Measurements from ENCODE around the gene OR13C8. TPM values are rescaled to one million over a fixed set of nuclear protein-coding genes. Genes with fewer than 3 reads are reported as not detected.
A peak's percentile ranks its signal among the peaks of the same experiment; 100 is the strongest.
"Not testable (repeated sequence)": the region's sequence is repeated elsewhere in the genome, so short reads cannot be mapped to it uniquely, and the experiment has no call there.

The OR13C8 gene, protein sequence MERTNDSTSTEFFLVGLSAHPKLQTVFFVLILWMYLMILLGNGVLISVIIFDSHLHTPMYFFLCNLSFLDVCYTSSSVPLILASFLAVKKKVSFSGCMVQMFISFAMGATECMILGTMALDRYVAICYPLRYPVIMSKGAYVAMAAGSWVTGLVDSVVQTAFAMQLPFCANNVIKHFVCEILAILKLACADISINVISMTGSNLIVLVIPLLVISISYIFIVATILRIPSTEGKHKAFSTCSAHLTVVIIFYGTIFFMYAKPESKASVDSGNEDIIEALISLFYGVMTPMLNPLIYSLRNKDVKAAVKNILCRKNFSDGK
- not detected for polyA plus RNA-seq (ENCODE audit: insufficient read length in 3 of 3)
- long read RNA-seq, donor 1 = 0 reads
- long read RNA-seq, donor 2 = 0 reads
- long read RNA-seq, donor 3 = 0 reads
- long read RNA-seq, donor 4 = 0 reads
- long read RNA-seq, donor 5 = 0 reads
- long read RNA-seq, donor 6 = 0 reads
- long read RNA-seq, donor 7 = 0 reads
- long read RNA-seq, donor 8 = 0 reads
- long read RNA-seq, donor 9 = 0 reads
- long read RNA-seq, donor 10 = 0 reads
- long read RNA-seq, donor 11 = 0 reads
- long read RNA-seq, donor 12 = 0 reads
- long read RNA-seq, donor 13 = 0 reads
- long read RNA-seq, donor 14 = 0 reads
- long read RNA-seq, donor 15 = 0 reads
- long read RNA-seq, donor 16 = 0 reads

GRCh38 chr9:104568868-104569267 lies at the start of gene OR13C8:
OR13C8 (plus strand) TSS chr9:104569168; CDS start chr9:104569168, 0 bp downstream.
- DNase-seq (ENCODE audit: extremely low read depth in 1 of 11, low read depth in 9 of 11, low spot score in 4 of 11) = no peak

GRCh38 chr9:104520241-104520640 lies 48.7 kb upstream of the OR13C8 start:
- not testable (repeated sequence) for DNase-seq (ENCODE audit: extremely low read depth in 1 of 11, low read depth in 9 of 11, low spot score in 4 of 11)

DNA sequence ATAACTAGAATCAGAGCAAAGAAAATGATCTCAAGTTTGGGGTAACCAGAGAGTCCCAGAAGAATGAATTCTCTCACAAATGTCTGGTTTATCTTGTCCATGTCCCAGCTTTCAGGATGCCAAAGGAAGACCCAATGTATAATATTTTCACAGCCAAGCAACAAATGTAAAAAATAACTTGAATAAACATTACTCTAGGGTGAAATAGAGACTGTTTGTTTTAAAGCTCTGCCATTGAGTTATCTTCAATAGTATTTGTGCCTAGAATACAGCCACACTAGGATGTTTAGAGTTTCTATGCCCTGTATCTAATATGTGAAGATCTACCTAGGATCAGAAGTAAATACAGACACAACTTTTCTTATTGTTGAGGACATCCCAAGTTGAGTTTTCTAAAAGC lies 41.9 kb upstream of the OR13C8 start, which contains the start of gene OR13C4:
Gene OR13C4, minus strand, starts transcription at position 101 of the 400 bp plus-strand sequence. Its CDS starts 0 bp downstream, at position 101.
- DNase-seq (ENCODE audit: extremely low read depth in 1 of 11, low read depth in 9 of 11, low spot score in 4 of 11) = no peak

DNA sequence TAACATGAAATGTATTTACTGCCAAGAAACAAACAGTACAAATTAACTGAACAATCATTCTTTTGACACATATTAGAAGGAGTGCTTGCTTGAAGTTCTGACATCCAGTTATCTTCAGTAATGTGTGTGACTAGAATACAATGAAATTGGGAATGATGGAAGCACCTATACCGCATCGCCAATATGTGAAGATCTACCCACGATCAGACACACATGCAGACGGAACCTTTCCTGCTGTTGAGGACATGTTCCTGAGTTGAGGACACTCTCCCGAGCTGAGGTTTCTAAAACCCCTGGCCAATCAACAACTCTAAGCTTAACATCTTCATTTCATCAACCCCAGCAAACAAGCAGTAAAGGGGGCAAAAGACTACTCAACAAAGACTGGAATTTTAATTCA lies 32.2 kb upstream of the OR13C8 start, which contains the start of gene OR13C3:
Gene OR13C3, minus strand, starts transcription at position 101 of the 400 bp plus-strand sequence. CDS start 133 bp downstream, outside the sequence.
- DNase-seq (ENCODE audit: extremely low read depth in 1 of 11, low read depth in 9 of 11, low spot score in 4 of 11) = no peak

GRCh38 chr9:104539275-104539674 lies 29.7 kb upstream of the OR13C8 start:
- no peak for DNase-seq (ENCODE audit: extremely low read depth in 1 of 11, low read depth in 9 of 11, low spot score in 4 of 11)

DNA sequence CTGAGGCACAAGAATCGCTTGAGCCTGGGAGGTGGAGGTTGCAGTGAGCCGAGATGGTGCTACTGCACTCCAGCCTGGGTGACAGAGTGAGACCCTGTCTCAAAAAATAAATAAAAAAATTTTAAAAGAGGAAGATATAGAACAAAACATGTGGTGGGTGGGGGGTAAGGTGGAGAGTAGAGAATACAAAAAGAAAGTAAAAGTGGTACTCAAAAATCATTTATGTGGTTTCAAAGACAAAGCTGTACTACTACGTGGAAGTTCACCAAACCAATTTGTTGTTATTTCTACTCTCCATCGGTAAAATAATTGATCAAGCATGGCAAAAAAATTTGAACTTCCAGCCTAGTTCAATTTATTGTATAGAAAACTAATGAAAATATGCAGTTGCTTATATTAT lies 24.3 kb upstream of the OR13C8 start:
- no peak for DNase-seq (ENCODE audit: extremely low read depth in 1 of 11, low read depth in 9 of 11, low spot score in 4 of 11)

DNA sequence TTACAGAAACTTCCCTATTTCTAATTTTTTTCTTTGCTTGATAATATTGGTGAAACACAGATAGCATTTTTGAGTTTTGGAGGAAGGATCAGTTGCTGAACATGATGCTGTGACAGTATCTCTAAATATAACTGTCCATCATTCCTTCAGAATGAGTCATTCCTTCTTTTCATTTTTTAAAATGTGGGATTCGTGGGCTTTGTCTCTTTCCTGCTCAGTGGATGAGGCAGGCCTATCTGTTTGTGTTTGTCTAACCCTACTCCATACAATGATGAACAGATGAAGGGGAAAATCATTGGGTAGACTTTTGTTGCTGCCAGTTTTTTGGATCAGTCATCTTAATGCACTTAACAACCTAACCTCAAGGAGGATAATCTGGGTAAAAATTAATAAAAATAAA lies 15.7 kb upstream of the OR13C8 start:
- DNase-seq (ENCODE audit: extremely low read depth in 1 of 11, low read depth in 9 of 11, low spot score in 4 of 11) = no peak

DNA sequence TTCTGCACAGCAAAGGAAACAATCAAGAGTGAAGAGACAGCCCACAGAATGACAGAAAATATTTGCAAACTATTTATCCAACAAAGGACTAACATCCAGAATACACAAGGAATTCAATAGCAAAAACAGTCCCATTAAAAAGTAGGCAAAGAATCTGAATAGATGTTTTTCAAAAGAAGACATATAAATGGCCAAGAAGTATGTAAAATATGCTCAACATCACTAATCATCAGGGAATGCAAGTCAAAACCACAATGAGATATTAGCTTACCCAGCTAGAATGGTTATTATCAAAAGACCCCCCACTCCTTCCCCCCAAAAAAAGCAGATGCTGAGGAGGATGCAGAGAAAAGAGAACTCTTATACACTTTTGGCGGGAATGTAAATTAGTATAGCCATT lies 13.4 kb upstream of the OR13C8 start:
- DNase-seq (ENCODE audit: extremely low read depth in 1 of 11, low read depth in 9 of 11, low spot score in 4 of 11) = no peak

DNA sequence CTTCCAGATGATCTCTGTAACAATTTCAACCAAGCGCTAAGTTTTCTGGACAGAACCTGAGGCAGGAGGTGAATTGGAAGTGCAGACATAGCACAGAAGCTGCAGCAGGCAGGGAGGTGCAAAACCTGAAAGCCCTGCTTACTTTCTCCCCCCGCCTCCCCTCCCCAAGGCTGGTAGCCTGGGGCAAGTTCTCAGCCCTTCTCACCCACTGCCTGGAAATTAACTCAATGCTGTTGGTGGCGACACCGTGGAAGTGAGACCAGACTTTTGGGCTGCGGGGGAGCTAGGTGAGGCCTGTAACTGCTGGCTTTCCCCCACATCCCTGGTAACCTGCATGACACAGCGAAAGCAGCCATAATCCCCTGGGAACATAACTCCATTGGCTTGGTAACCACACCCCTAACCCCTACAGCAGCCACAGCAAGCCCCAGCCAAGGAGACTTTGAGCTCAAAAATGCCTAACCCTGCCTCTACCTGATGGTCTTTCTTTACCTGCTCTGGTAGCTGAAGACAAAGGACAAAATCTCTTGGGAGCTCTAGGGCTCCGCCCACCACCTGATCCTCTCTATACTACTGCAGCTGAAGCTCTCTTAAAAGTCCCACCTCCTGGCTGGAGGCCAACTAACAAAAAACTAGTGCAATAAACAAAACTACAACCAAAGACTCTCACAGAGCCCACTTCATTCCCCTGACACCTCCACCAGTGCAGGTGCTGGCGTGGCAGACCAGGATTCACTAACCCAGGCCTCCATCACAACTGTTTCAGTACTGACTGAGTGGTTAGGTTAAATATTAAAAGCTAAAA lies 11.9 kb upstream of the OR13C8 start:
- no peak for DNase-seq (ENCODE audit: extremely low read depth in 1 of 11, low read depth in 9 of 11, low spot score in 4 of 11)

- DNase-seq (ENCODE audit: extremely low read depth in 1 of 11, low read depth in 9 of 11, low spot score in 4 of 11) = no peak
Observed at GRCh38 chr9:104564358-104564757, 4.6 kb upstream of the OR13C8 start.

DNA sequence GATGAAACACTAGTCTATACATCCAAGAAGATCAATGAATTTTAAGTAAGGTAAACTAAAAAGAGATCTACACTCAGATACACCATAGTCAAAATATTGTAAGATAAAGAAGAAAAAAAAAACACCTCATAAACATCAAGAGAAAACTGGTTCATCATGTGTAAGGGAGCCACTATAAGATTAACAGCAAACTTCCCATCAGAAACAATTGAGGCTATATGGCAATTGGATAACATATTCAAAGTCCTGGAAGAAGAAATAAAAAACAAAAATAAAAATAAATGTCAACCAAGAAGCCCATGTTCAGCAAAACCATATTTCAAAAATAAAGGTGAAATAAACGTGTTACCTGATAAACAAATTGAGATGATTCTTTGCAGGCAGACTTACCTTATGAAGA lies 3.6 kb downstream of the OR13C8 start:
- DNase-seq (ENCODE audit: extremely low read depth in 1 of 11, low read depth in 9 of 11, low spot score in 4 of 11) = no peak

GRCh38 chr9:104575456-104575855 lies 6.5 kb downstream of the OR13C8 start:
- no peak for DNase-seq (ENCODE audit: extremely low read depth in 1 of 11, low read depth in 9 of 11, low spot score in 4 of 11)

DNA sequence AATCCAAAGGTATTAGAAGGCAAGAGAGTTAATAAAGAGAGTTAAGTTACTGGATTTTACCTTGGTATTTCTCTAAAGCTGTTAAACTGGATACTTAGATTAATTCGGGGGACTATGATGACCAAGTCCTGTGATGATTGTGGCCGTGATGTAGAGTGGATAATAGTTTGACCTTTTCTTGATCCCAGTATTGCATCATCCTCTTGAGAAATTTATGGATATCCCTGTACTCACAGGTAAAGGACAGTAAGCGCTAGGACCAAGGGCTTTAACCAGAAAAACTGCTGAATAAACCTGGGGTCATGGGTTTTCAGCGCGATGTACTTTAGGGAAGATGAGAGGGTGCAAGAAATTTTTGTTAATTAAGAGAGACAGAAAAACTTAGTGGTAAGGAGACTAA lies 8.3 kb downstream of the OR13C8 start:
- no peak for DNase-seq (ENCODE audit: extremely low read depth in 1 of 11, low read depth in 9 of 11, low spot score in 4 of 11)

DNA sequence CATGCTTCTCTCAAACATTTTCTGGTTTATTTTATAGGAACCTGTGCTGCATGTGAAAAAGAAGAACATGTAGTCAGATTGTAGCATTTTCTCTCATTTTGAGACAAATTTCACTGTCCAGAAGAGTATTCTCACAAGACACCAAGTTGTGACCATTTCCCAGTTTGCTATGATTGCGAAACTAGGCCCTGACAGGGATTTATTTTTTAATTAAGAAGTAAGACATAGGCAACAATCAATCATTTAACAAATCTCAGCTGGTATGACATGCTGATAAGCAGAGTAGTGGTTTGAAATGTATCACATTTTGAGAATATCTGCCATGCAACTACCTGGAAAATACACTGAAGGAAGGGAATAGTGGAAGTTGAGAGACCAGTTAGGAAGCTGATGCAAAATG lies 11.6 kb downstream of the OR13C8 start:
- DNase-seq (ENCODE audit: extremely low read depth in 1 of 11, low read depth in 9 of 11, low spot score in 4 of 11) = no peak

- DNase-seq (ENCODE audit: extremely low read depth in 1 of 11, low read depth in 9 of 11, low spot score in 4 of 11) = peak in 5 of 11 donors; percentile 0 to 4 (median 1)
Observed at GRCh38 chr9:104586496-104587180, 17.7 kb downstream of the OR13C8 start.

DNA sequence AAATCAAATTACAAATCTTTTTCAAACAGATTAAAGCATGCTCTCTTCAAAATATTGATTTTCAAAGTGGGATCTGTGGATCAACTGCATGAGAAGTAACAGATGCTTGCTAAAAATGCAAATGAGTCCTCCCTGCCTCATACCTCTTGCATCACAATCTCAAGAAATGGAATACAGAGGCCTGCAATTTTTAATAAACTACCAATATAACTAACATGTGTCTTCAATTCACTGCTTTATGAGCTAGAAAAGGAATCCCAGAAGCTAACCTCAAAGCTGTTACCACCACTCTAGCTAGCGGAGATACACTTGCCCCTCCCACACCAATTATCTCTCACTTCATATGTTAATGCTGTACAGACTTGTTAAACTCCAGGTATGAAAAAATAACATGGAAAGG lies 20.7 kb downstream of the OR13C8 start:
- DNase-seq (ENCODE audit: extremely low read depth in 1 of 11, low read depth in 9 of 11, low spot score in 4 of 11) = no peak

DNA sequence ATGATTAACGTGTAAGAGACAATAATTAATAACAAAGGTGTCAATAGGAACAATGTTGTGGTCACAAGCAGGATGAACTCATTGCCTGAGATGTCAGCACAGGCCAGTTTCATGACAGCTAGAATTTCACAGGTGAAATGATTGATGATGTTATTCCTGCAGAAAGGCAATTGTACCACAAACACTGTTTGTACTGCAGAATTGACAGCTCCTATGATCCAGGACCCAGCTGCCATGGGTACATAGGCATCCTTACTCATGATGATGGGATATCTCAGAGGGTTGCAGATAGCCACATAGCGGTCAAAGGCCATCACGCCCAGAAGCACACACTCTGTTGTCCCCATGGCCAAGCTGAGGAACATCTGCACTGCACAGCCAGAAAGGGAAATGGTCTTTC lies 29.8 kb downstream of the OR13C8 start:
- DNase-seq (ENCODE audit: extremely low read depth in 1 of 11, low read depth in 9 of 11, low spot score in 4 of 11) = not testable (repeated sequence)

GRCh38 chr9:104599313-104599712 lies 30.3 kb downstream of the OR13C8 start, which contains the start of gene OR13C5:
OR13C5 (minus strand) TSS chr9:104599413; CDS start chr9:104599413, 0 bp downstream.
- not testable (repeated sequence) for DNase-seq (ENCODE audit: extremely low read depth in 1 of 11, low read depth in 9 of 11, low spot score in 4 of 11)

DNA sequence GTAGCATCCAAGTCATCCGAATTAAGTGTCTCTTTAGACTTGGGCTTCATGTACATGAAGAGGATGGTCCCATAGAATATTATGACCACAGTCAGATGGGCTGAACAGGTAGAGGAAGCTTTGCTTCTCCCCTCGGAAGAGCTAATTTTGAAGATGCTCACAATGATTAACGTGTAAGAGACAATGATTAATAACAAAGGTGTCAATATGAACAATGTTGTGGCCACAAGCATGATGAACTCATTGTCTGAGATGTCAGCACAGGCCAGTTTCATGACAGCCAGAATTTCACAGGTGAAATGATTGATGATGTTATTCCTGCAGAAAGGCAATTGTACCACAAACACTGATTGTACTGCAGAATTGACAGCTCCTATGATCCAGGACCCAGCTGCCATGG lies 35.8 kb downstream of the OR13C8 start:
- DNase-seq (ENCODE audit: extremely low read depth in 1 of 11, low read depth in 9 of 11, low spot score in 4 of 11) = no peak
